ENCODE data around the gene PRAMEF20.

PRAMEF20 gene

DNA sequence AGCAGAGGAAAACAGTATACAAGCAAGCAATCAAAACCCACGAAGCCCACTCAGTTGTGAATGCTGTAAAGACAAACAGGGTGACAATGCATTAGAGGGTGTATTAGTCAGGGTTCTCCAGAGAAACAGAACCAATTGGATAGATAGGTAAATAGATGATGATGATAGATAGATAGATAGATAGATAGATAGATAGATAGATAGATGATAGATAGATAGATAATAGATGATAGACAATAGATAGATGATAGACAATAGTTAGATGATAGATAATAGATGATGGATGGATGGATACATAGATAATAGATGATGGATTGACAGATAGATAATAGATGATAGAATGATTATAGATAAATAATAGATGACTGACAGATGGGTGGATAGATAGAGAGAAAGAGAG is 55.3 kb downstream of the PRAMEF20 start (continued):
- TF ChIP-seq, protein P1, sequence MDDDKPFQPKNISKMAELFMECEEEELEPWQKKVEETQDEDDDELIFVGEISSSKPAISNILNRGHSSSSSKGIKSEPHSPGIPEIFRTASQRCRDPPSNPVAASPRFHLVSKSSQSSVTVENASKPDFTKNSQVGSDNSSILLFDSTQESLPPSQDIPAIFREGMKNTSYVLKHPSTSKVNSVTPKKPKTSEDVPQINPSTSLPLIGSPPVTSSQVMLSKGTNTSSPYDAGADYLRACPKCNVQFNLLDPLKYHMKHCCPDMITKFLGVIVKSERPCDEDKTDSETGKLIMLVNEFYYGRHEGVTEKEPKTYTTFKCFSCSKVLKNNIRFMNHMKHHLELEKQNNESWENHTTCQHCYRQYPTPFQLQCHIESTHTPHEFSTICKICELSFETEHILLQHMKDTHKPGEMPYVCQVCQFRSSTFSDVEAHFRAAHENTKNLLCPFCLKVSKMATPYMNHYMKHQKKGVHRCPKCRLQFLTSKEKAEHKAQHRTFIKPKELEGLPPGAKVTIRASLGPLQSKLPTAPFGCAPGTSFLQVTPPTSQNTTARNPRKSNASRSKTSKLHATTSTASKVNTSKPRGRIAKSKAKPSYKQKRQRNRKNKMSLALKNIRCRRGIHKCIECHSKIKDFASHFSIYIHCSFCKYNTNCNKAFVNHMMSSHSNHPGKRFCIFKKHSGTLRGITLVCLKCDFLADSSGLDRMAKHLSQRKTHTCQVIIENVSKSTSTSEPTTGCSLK (tag by site-specific recombination; IDR thresholded peaks at IDR 0.05) = no peak

DNA sequence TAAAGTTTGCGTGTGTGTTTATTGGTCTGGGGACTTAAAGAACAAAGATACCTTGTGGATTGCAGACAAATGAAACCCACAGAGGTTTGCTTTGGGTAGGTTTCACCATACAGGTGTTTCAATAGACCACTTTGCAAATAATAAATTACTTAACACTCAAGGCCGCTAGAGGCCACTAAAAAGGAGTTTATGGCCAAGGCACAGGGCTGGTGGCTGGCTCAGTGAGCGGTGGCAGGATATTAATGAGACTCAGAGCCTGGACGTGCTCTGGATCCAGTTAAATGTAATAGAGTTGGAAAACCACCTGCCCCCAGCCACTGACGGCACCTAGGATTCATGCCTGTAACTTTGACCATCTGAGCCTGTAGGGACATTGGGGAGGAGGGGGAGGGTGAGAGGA is 59.1 kb downstream of the PRAMEF20 start:
- Histone ChIP-seq H3K4me1 (ENCODE audit: control insufficient read depth, insufficient read depth, low read length) (no peaks in the 10 kb centered on the region), H3K4me3 (ENCODE audit: low read depth, low read length) (no peak overlapping the region), H3K9me3 (ENCODE audit: control insufficient read depth, insufficient read depth, low read depth, low read length) (no peaks in the 10 kb centered on the region), H3K27ac (ENCODE audit: extremely low read depth, low read depth, low read length) (no peak overlapping the region), H3K36me3 (ENCODE audit: control insufficient read depth in 2 of 2, insufficient read depth in 1 of 2, low read length in 2 of 2) (no peaks in the 10 kb centered on the region)
- TF ChIP-seq MZF1 (tag by site-specific recombination; IDR thresholded peaks at IDR 0.05; ENCODE audit: borderline replicate concordance) = no peak
- no peak for TF ChIP-seq ZNF354C (tag by site-specific recombination; IDR thresholded peaks at IDR 0.05; ENCODE audit: borderline replicate concordance, low read depth)
- TF ChIP-seq ZNF549 (tag by site-specific recombination; IDR thresholded peaks at IDR 0.05) = no peak
- TF ChIP-seq, protein P2, sequence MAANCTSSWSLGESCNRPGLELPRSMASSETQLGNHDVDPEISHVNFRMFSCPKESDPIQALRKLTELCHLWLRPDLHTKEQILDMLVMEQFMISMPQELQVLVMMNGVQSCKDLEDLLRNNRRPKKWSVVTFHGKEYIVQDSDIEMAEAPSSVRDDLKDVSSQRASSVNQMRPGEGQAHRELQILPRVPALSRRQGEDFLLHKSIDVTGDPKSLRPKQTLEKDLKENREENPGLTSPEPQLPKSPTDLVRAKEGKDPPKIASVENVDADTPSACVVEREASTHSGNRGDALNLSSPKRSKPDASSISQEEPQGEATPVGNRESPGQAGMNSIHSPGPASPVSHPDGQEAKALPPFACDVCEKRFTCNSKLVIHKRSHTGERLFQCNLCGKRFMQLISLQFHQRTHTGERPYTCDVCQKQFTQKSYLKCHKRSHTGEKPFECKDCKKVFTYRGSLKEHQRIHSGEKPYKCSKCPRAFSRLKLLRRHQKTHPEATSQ (tag by site-specific recombination; IDR thresholded peaks at IDR 0.05) = no peak
- TF ChIP-seq, protein P3, sequence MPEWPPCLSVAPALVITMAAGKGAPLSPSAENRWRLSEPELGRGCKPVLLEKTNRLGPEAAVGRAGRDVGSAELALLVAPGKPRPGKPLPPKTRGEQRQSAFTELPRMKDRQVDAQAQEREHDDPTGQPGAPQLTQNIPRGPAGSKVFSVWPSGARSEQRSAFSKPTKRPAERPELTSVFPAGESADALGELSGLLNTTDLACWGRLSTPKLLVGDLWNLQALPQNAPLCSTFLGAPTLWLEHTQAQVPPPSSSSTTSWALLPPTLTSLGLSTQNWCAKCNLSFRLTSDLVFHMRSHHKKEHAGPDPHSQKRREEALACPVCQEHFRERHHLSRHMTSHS (tag by site-specific recombination; IDR thresholded peaks at IDR 0.05) = no peak
- no peak for TF ChIP-seq SETDB1 (IDR thresholded peaks at IDR 0.05; ENCODE audit: insufficient read length, low read length)
- no peak for TF ChIP-seq ZNF521 (tag by site-specific recombination; IDR thresholded peaks at IDR 0.05)
- no peak for TF ChIP-seq KLF8 (tag by site-specific recombination; IDR thresholded peaks at IDR 0.05)
- TF ChIP-seq ZNF623 (tag by site-specific recombination; IDR thresholded peaks at IDR 0.05) = no peak
- no peak for TF ChIP-seq ZNF169 (tag by site-specific recombination; IDR thresholded peaks at IDR 0.05)
- TF ChIP-seq OSR2 (tag by site-specific recombination; IDR thresholded peaks at IDR 0.05) = no peak
- TF ChIP-seq ZNF423 (tag by site-specific recombination; IDR thresholded peaks at IDR 0.05) = no peak
- TF ChIP-seq ZNF2 (tag by site-specific recombination; IDR thresholded peaks at IDR 0.05) = no peak
- TF ChIP-seq ZNF510 (tag by site-specific recombination; IDR thresholded peaks at IDR 0.05; ENCODE audit: insufficient replicate concordance) = no peak
- TF ChIP-seq, protein P4, sequence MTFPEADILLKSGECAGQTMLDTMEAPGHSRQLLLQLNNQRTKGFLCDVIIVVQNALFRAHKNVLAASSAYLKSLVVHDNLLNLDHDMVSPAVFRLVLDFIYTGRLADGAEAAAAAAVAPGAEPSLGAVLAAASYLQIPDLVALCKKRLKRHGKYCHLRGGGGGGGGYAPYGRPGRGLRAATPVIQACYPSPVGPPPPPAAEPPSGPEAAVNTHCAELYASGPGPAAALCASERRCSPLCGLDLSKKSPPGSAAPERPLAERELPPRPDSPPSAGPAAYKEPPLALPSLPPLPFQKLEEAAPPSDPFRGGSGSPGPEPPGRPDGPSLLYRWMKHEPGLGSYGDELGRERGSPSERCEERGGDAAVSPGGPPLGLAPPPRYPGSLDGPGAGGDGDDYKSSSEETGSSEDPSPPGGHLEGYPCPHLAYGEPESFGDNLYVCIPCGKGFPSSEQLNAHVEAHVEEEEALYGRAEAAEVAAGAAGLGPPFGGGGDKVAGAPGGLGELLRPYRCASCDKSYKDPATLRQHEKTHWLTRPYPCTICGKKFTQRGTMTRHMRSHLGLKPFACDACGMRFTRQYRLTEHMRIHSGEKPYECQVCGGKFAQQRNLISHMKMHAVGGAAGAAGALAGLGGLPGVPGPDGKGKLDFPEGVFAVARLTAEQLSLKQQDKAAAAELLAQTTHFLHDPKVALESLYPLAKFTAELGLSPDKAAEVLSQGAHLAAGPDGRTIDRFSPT (tag by site-specific recombination; IDR thresholded peaks at IDR 0.05) = no peak
- no peak for TF ChIP-seq ZNF596 (tag by site-specific recombination; IDR thresholded peaks at IDR 0.05)
- TF ChIP-seq, protein P5, sequence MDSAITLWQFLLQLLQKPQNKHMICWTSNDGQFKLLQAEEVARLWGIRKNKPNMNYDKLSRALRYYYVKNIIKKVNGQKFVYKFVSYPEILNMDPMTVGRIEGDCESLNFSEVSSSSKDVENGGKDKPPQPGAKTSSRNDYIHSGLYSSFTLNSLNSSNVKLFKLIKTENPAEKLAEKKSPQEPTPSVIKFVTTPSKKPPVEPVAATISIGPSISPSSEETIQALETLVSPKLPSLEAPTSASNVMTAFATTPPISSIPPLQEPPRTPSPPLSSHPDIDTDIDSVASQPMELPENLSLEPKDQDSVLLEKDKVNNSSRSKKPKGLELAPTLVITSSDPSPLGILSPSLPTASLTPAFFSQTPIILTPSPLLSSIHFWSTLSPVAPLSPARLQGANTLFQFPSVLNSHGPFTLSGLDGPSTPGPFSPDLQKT (IDR thresholded peaks at IDR 0.05; ENCODE audit: borderline replicate concordance, low read depth, low read length) = no peak
- ChIA-PET POLR2A (no interaction called here), CTCF (interaction anchor here (0.8 kb wide), 1 partner anchor 29 kb away, joined by 3 read pairs; no protein-coding TSS in a partner anchor)

All from HEK293 (cell line).